Neural cell (in vitro differentiated cells): ENCODE data around the gene PLXDC2. TPM values are rescaled to one million over a fixed set of nuclear protein-coding genes. Genes with fewer than 3 reads are reported as not detected.

ENCODE experiments used
- H2AFZ ChIP-seq: fragments of 200-600, 300-800 bp; sonication (generic), shearing (Covaris generic); 2 replicates; pipeline ENCODE4 v1.6.0; 2014; ENCODE audit warnings: low read depth, mild to moderate bottlenecking, antibody characterized with exemption, low read length, moderate library complexity
- H3F3A ChIP-seq: fragments of 200-600 bp; shearing (Covaris generic); 2 replicates; pipeline ENCODE4 v1.6.1; 2016; ENCODE audit warnings: mild to moderate bottlenecking, moderate library complexity, mixed read lengths, antibody characterized with exemption, low read length; ENCODE audit not compliant: insufficient read depth, poor library complexity, severe bottlenecking
- H3K27ac ChIP-seq: fragments of 200-600, 300-800 bp; sonication (generic), shearing (Covaris generic); 2 replicates; pipeline ENCODE4 v1.5.1; 2014; ENCODE audit warnings: mild to moderate bottlenecking, low read length, moderate library complexity
- H3K27me3 ChIP-seq: fragments of 300-800, 200-600 bp; sonication (generic), shearing (Covaris generic); 2 replicates; pipeline ENCODE4 v1.6.0; 2014; ENCODE audit warnings: mild to moderate bottlenecking, low read depth, low read length, moderate library complexity; ENCODE audit not compliant: insufficient read depth
- H3K36me3 ChIP-seq: fragments of 300-800, 200-600 bp; sonication (generic), shearing (Covaris generic); 2 replicates; pipeline ENCODE4 v1.5.1; 2014; ENCODE audit warnings: mild to moderate bottlenecking, antibody characterized with exemption, low read length, moderate library complexity; ENCODE audit not compliant: insufficient read depth
- H3K4me2 ChIP-seq: fragments of 300-800, 200-600 bp; sonication (generic), shearing (Covaris generic); 2 replicates; pipeline ENCODE4 v1.6.0; 2014; ENCODE audit warnings: mild to moderate bottlenecking, low read length
- H3K4me3 ChIP-seq: fragments of 300-800, 200-600 bp; sonication (generic), shearing (Covaris generic); 2 replicates; pipeline ENCODE4 v1.5.1; 2014; ENCODE audit warnings: mild to moderate bottlenecking, low read length, moderate library complexity
- H3K79me2 ChIP-seq: fragments of 200-600 bp; shearing (Covaris generic); replicated peaks from 2 replicates; pipeline ENCODE4 v1.6.0; 2014; ENCODE audit warnings: mild to moderate bottlenecking, low read length, moderate library complexity; ENCODE audit not compliant: insufficient read depth
- H3K9ac ChIP-seq: fragments of 300-800, 200-600 bp; sonication (generic), shearing (Covaris generic); 2 replicates; pipeline ENCODE4 v1.6.1; 2016; ENCODE audit warnings: mild to moderate bottlenecking, low read length, mixed read lengths
- H3K9me2 ChIP-seq: fragments of 200-600 bp; shearing (Covaris generic); 2 replicates; pipeline ENCODE4 v1.6.1; 2016; ENCODE audit warnings: mild to moderate bottlenecking, low read length, mixed read lengths; ENCODE audit not compliant: insufficient read depth
- H3K9me3 ChIP-seq: fragments of 200-600, 300-800 bp; sonication (generic), shearing (Covaris generic); 2 replicates; pipeline ENCODE4 v1.6.1; 2016; ENCODE audit warnings: mild to moderate bottlenecking, mixed run types, low read length, moderate library complexity, mixed read lengths
- H4K20me1 ChIP-seq: fragments of 200-600 bp; shearing (Covaris generic); 2 replicates; pipeline ENCODE4 v1.6.1; 2016; ENCODE audit warnings: mild to moderate bottlenecking, mixed run types; ENCODE audit not compliant: insufficient read depth
- CTCF ChIP-seq: fragments of 450-650 bp; IDR thresholded peaks from 2 replicates; pipeline ENCODE4 v1.5.1; 2014; ENCODE audit warnings: antibody characterized with exemption, mild to moderate bottlenecking, moderate library complexity; ENCODE audit not compliant: poor library complexity, severe bottlenecking
- EP300 ChIP-seq: fragments of 450-650 bp; conservative IDR thresholded peaks from 2 replicates; pipeline ENCODE4 v1.6.1; 2014; ENCODE audit warnings: antibody characterized with exemption, mild to moderate bottlenecking, moderate library complexity; ENCODE audit not compliant: poor library complexity, severe bottlenecking
- EZH2 ChIP-seq: fragments of 200-600, 300-800 bp; shearing (Covaris generic), sonication (generic); IDR thresholded peaks from 2 replicates; pipeline ENCODE4 v1.6.1; 2014; ENCODE audit warnings: antibody characterized with exemption, low read length, borderline replicate concordance, mild to moderate bottlenecking; ENCODE audit not compliant: insufficient read depth, poor library complexity, severe bottlenecking
- MXI1 ChIP-seq: fragments of 450-650 bp; conservative IDR thresholded peaks from 2 replicates; pipeline ENCODE4 v1.6.1; 2014; ENCODE audit warnings: antibody characterized with exemption, mild to moderate bottlenecking; ENCODE audit not compliant: poor library complexity, severe bottlenecking
- POLR2AphosphoS5 ChIP-seq: IDR thresholded peaks from 2 replicates; pipeline ENCODE4 v1.6.1; 2012
- RAD21 ChIP-seq: fragments of 450-650 bp; conservative IDR thresholded peaks from 2 replicates; pipeline ENCODE4 v1.6.1; 2014; ENCODE audit warnings: antibody characterized with exemption, mild to moderate bottlenecking, moderate library complexity
- REST ChIP-seq: IDR thresholded peaks from 2 replicates; pipeline ENCODE4 v1.6.1; 2012; ENCODE audit warnings: borderline replicate concordance
- SMC3 ChIP-seq: fragments of 450-650 bp; conservative IDR thresholded peaks from 2 replicates; pipeline ENCODE4 v1.6.1; 2014; ENCODE audit warnings: antibody characterized with exemption, mild to moderate bottlenecking, moderate library complexity; ENCODE audit not compliant: poor library complexity
- TAF1 ChIP-seq: IDR thresholded peaks from 2 replicates; pipeline ENCODE4 v1.6.1; 2012; ENCODE audit warnings: low read depth
- polyA plus RNA-seq: library from polyadenylated mRNA; depleted of rRNA; stranded (reverse); fragments of >200 nt; gene quantifications from 2 replicates; pipeline ENCODE4 v1.2.3, GENCODE V29; 2014

Gene PLXDC2
- polyA plus RNA-seq, 1 donor from 2014 or later: 2.3 TPM

GRCh38 chr10:19860107-19860506, 43.9 kb downstream of the PLXDC2 start:
- H3K4me2 ChIP-seq: no peak overlapping the region
- H4K20me1 ChIP-seq: no peaks in the 10 kb centered on the region
- no peaks in the 10 kb centered on the region for H3K79me2 ChIP-seq
- H3K36me3 ChIP-seq: no peaks in the 10 kb centered on the region
- no peaks in the 10 kb centered on the region for H3F3A ChIP-seq
- TF ChIP-seq EZH2 (no peak), TAF1 (no peak), REST (no peak), POLR2AphosphoS5 (no peak), CTCF (no peak), RAD21 (no peak), SMC3 (no peak), MXI1 (no peak), EP300 (no peak)
- H3K9ac ChIP-seq: no peak overlapping the region
- H3K27me3 ChIP-seq: no peaks in the 10 kb centered on the region
- no peaks in the 10 kb centered on the region for H3K9me2 ChIP-seq
- no peak overlapping the region for H2AFZ ChIP-seq
- H3K27ac ChIP-seq: no peak overlapping the region
- no peaks in the 10 kb centered on the region for H3K9me3 ChIP-seq
- H3K4me3 ChIP-seq: no peak overlapping the region

- no peak overlapping the region for H3K4me3 ChIP-seq
- H3K27ac ChIP-seq: no peak overlapping the region
- no peaks in the 10 kb centered on the region for H3K79me2 ChIP-seq
- H3F3A ChIP-seq: no peaks in the 10 kb centered on the region
- H3K36me3 ChIP-seq: no peaks in the 10 kb centered on the region
- no peak overlapping the region for H3K4me2 ChIP-seq
- H3K9ac ChIP-seq: no peak overlapping the region
- no peak overlapping the region for H2AFZ ChIP-seq
- no peaks in the 10 kb centered on the region for H3K27me3 ChIP-seq
- TF ChIP-seq TAF1: no peak
- no peak for TF ChIP-seq POLR2AphosphoS5
- no peak for TF ChIP-seq MXI1
- no peak for TF ChIP-seq CTCF
- no peak for TF ChIP-seq RAD21
- TF ChIP-seq EP300: no peak
- TF ChIP-seq REST: no peak
- TF ChIP-seq SMC3: no peak
- TF ChIP-seq EZH2: no peak
- no peaks in the 10 kb centered on the region for H3K9me3 ChIP-seq
- H4K20me1 ChIP-seq: no peaks in the 10 kb centered on the region
- H3K9me2 ChIP-seq: no peaks in the 10 kb centered on the region
Measured at GRCh38 chr10:19862811-19863515, 46.7 kb downstream of the PLXDC2 start.
